Adipose tissue (tissue), 3 donors: ENCODE results near the gene CLEC4G. TPM values are rescaled to one million over a fixed set of nuclear protein-coding genes. Genes with fewer than 3 reads are reported as not detected.

Source experiments
- H3K27ac ChIP-seq: one replicate; pipeline ENCODE4 v1.5.1; 2013; ENCODE audit warnings: low read depth, low read length
- WGBS, 3 donors: extraction: QIAGEN DNeasy Blood & Tissue Kit; methylation state at CpG; one replicate each; pipeline ENCODE4 v1.1.7; 2013; 5-methylcytosine and 5-hydroxymethylcytosine counted together
- polyA plus RNA-seq, 3 donors: library from polyadenylated mRNA; stranded (reverse); fragments of 200-250 nt; gene quantifications; one replicate each; pipeline ENCODE4 v1.2.3, GENCODE V29; 2013
- donor health status: healthy with polysubstance abuse.
- donor health status: Bipolar disorder and iron deficiency.
- donor health status: healthy.

The CLEC4G gene
- polyA plus RNA-seq, 3 donors = 2.7 to 21.5 (median 7.2) TPM

- H3K27ac ChIP-seq = no peak overlapping the region
- 64 to 79% (median 76%) methylated on average over 6 of the region's 6 CpGs for WGBS, 3 donors
These were observed 27.4 kb downstream of the CLEC4G start for GRCh38 chr19:7704280-7705060.

GRCh38 chr19:7703332-7703731 lies 28.6 kb downstream of the CLEC4G start:
- no peak overlapping the region for H3K27ac ChIP-seq
- 44 to 73% (median 56%) methylated on average over 8 of the region's 8 CpGs for WGBS, 3 donors

- H3K27ac ChIP-seq = no peak within 1 kb of the TSS
- 47 to 58% (median 58%) methylated on average over 20 of the region's 20 CpGs for WGBS, 3 donors
These were observed 30.1 kb downstream of the CLEC4G start, which contains the start of gene FCER2 for GRCh38 chr19:7701654-7702457. FCER2 (minus strand) TSS chr19:7702131; CDS start chr19:7699760, 2,371 bp downstream.

- 86 to 92% (median 92%) methylated on average over 12 of the region's 12 CpGs for WGBS, 3 donors
These were observed 30.8 kb downstream of the CLEC4G start for GRCh38 chr19:7701049-7701653.

GRCh38 chr19:7699417-7700401 lies 32.2 kb downstream of the CLEC4G start:
- WGBS, 3 donors = 57 to 59% (median 59%) methylated on average over 15 of the region's 15 CpGs
- H3K27ac ChIP-seq = no peak overlapping the region

More at GRCh38 chr19:7701049-7701653, 30.8 kb downstream of the CLEC4G start:
- no peak overlapping the region for H3K27ac ChIP-seq

- no peak overlapping the region for H3K27ac ChIP-seq
- 29 to 48% (median 35%) methylated on average over 2 of the region's 2 CpGs for WGBS, 3 donors
These were observed 32.9 kb downstream of the CLEC4G start for GRCh38 chr19:7699003-7699402.

- 22 to 27% (median 23%) methylated on average over 11 of the region's 11 CpGs for WGBS, 3 donors
These were observed 33.3 kb downstream of the CLEC4G start for GRCh38 chr19:7698583-7698982.

GRCh38 chr19:7697721-7698287 lies 34.1 kb downstream of the CLEC4G start:
- H3K27ac ChIP-seq = no peak overlapping the region
- 76 to 81% (median 78%) methylated on average over 10 of the region's 10 CpGs for WGBS, 3 donors

More at GRCh38 chr19:7698583-7698982, 33.3 kb downstream of the CLEC4G start:
- no peak overlapping the region for H3K27ac ChIP-seq

GRCh38 chr19:7694499-7694898 lies 37.4 kb downstream of the CLEC4G start:
- 50 to 53% (median 51%) methylated on average over 4 of the region's 4 CpGs for WGBS, 3 donors
- no peak overlapping the region for H3K27ac ChIP-seq

GRCh38 chr19:7692417-7693088 lies 39.4 kb downstream of the CLEC4G start:
- WGBS, 3 donors = 68 to 73% (median 69%) methylated on average over 13 of the region's 13 CpGs
- no peak overlapping the region for H3K27ac ChIP-seq

- H3K27ac ChIP-seq = no peak overlapping the region
These were observed 40.4 kb downstream of the CLEC4G start for GRCh38 chr19:7691497-7691896.

GRCh38 chr19:7690779-7691258 lies 41.1 kb downstream of the CLEC4G start:
- WGBS, 3 donors = 81 to 84% (median 84%) methylated on average over 8 of the region's 8 CpGs
- no peak overlapping the region for H3K27ac ChIP-seq

GRCh38 chr19:7689165-7689564 lies 42.7 kb downstream of the CLEC4G start:
- 21 to 34% (median 28%) methylated on average over 16 to 23 of the region's 23 CpGs for WGBS, 3 donors
- H3K27ac ChIP-seq = no peak overlapping the region

GRCh38 chr19:7687177-7687576 lies 44.7 kb downstream of the CLEC4G start:
- no peak overlapping the region for H3K27ac ChIP-seq
- WGBS, 3 donors = 82 to 89% (median 86%) methylated on average over 12 of the region's 12 CpGs

- WGBS, 3 donors = 41 to 55% (median 47%) methylated on average over 19 of the region's 19 CpGs
- no peak overlapping the region for H3K27ac ChIP-seq
These were observed 46.1 kb downstream of the CLEC4G start for GRCh38 chr19:7685546-7686445.
